HG03280 (cell line): ENCODE data around the gene LSS.
"Not testable (repeated sequence)": the region's sequence is repeated elsewhere in the genome, so short reads cannot be mapped to it uniquely, and the experiment has no call there.

Source experiments
- ATAC-seq: cut with Tn5 transposase; IDR thresholded peaks from one replicate; pipeline ENCODE4 v1.9.1; 2021; ENCODE audit warnings: mild to moderate bottlenecking, moderate library complexity; ENCODE audit not compliant: unreplicated experiment

Gene LSS

GRCh38 chr21:46206163-46207005 is 22.2 kb downstream of the LSS start:
- no peak for ATAC-seq

GRCh38 chr21:46205766-46206162 is 22.8 kb downstream of the LSS start:
- ATAC-seq: no peak

GRCh38 chr21:46205166-46205565 is 23.4 kb downstream of the LSS start:
- ATAC-seq: no peak

- no peak for ATAC-seq
These were observed 25.4 kb downstream of the LSS start for GRCh38 chr21:46203203-46203600.

GRCh38 chr21:46202592-46203202 is 25.9 kb downstream of the LSS start:
- no peak for ATAC-seq

GRCh38 chr21:46200877-46201803 is 27.4 kb downstream of the LSS start:
- not testable (repeated sequence) for ATAC-seq

GRCh38 chr21:46199436-46200373 is 28.9 kb downstream of the LSS start:
- no peak for ATAC-seq

- no peak for ATAC-seq
These were observed 31.8 kb downstream of the LSS start for GRCh38 chr21:46196733-46197132.

GRCh38 chr21:46195595-46196195 is 32.9 kb downstream of the LSS start:
- ATAC-seq: no peak

GRCh38 chr21:46194374-46195334 is 33.9 kb downstream of the LSS start:
- ATAC-seq: no peak

GRCh38 chr21:46193829-46194373 is 34.7 kb downstream of the LSS start:
- no peak for ATAC-seq

GRCh38 chr21:46191686-46192575 is 36.6 kb downstream of the LSS start:
- no peak for ATAC-seq

GRCh38 chr21:46191257-46191685 is 37.3 kb downstream of the LSS start:
- ATAC-seq: no peak

GRCh38 chr21:46190491-46191131 is 38.0 kb downstream of the LSS start:
- no peak for ATAC-seq

- no peak for ATAC-seq
These were observed 38.5 kb downstream of the LSS start for GRCh38 chr21:46189959-46190490.

- no peak for ATAC-seq
These were observed 39.2 kb downstream of the LSS start for GRCh38 chr21:46189213-46189958.
